Muscle layer of duodenum (tissue), 2 donors: ENCODE results near the gene LAIR2.
"Not testable (repeated sequence)": the region's sequence is repeated elsewhere in the genome, so short reads cannot be mapped to it uniquely, and the experiment has no call there.

Source experiments
- H3K27ac ChIP-seq: one replicate; pipeline ENCODE4 v1.7.0; 2013; ENCODE audit warnings: mild to moderate bottlenecking, low read length
- H3K27me3 ChIP-seq: one replicate; pipeline ENCODE4 v1.7.0; 2013; ENCODE audit warnings: low read depth, mild to moderate bottlenecking, control low read depth, low read length
- H3K36me3 ChIP-seq, 2 donors: one replicate each; pipeline ENCODE4 v1.7.0; 2013; ENCODE audit warnings: low read length in 2 of 2, control low read depth in 1 of 2, mild to moderate bottlenecking in 1 of 2; ENCODE audit not compliant: insufficient read depth in 2 of 2, control insufficient read depth in 1 of 2
- H3K4me1 ChIP-seq, 2 donors: one replicate each; pipeline ENCODE4 v1.7.0; 2013; ENCODE audit warnings: low read length in 2 of 2, mild to moderate bottlenecking in 2 of 2, control low read depth in 1 of 2, moderate library complexity in 1 of 2; ENCODE audit not compliant: insufficient read depth in 2 of 2, control insufficient read depth in 1 of 2
- H3K4me3 ChIP-seq, 2 donors: one replicate each; pipeline ENCODE4 v1.7.0; 2013; ENCODE audit warnings: low read length in 2 of 2, low read depth in 1 of 2, mild to moderate bottlenecking in 1 of 2
- H3K9me3 ChIP-seq, 2 donors: one replicate each; pipeline ENCODE4 v1.7.0; 2013; ENCODE audit warnings: low read length in 2 of 2, control low read depth in 1 of 2, mild to moderate bottlenecking in 1 of 2; ENCODE audit not compliant: control insufficient read depth in 1 of 2
- donor health status: healthy.

Gene LAIR2

DNA sequence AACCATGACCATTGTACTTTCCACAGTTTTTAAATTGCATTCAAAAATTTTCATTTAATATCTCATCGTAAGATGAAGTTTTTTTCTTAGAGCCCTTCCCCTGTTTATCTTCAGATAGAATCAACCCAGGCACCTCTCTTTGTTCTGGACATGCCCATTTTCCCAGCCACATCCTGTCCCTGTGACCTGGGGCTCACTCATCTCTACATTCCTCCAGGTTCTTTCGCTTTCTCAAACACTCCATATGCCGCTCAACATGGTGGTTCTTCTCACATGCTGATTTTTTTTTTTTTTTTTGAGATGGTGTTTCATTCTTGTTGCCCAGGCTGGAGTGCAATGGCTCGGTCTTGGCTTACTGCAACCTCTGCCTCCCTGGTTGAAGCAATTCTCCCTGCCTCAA is 2.9 kb downstream of the LAIR2 start:
- H3K27me3 ChIP-seq, H3K27ac ChIP-seq, H3K9me3 ChIP-seq, H3K4me3 ChIP-seq, H3K36me3 ChIP-seq, H3K4me1 ChIP-seq: not testable (repeated sequence)

DNA sequence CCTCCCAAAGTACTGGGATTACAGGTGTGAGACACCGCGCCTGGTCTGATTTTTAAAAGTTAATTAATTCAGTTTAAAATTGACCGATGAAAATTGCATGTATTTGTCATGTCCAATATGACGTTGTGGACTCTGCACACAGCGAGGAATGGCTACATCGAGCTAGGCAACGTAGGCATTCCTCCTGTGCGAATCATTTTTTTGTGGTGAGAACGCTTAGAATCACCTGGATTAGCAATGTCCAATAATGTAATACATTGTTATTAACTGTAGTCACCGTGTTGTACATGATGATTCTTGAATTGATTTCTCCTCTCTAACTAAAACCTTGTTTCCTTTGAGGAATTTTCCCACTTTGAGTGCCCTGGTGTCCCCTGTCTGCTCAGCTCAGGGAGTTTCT is 3.4 kb downstream of the LAIR2 start:
- Histone ChIP-seq H3K27me3 (peaks cover 6% of the 10 kb centered on the region), H3K9me3 (no peaks in the 10 kb centered on the region), H3K27ac (no peak overlapping the region), H3K4me1 (no peaks in the 10 kb centered on the region), H3K4me3 (no peak overlapping the region), H3K36me3 (no peaks in the 10 kb centered on the region)

DNA sequence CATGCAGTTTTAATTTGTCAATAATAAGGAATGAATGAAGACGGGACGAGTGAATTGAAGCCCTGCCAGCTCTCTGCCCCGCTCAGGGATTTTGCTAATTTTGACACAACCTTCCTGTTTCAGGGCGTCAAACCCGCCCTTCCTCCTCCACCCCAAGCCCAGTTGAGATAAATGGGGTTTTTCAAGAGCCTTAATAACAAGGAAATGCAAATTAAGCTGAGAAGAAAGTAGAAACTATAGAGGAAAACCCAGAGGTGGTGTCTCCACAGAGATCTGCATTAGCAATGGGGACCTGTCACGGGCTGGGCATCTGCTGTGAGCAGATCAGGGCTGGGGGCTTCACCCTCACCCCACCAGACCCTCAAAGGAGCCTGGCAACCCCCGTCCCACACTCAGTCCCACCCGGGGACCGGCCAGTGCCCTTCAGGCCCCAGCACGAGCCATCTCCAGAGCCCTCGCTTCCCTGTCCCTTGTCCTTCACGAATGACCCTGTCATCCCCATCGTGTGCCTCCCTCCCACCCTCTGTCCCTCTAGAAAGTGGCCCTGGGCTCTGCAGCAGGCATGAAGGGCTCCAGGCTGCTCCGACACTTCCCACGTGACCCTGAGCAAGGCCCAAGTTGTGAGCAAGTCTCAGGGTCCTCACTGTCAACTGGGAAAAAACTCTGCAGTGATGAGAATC is 4.5 kb downstream of the LAIR2 start:
- H3K36me3 ChIP-seq, H3K4me1 ChIP-seq, H3K27ac ChIP-seq, H3K9me3 ChIP-seq, H3K27me3 ChIP-seq, H3K4me3 ChIP-seq: not testable (repeated sequence)

GRCh38 chr19:54507824-54508223 is 5.2 kb downstream of the LAIR2 start:
- H3K27ac ChIP-seq = no peak overlapping the region
- no peaks in the 10 kb centered on the region for H3K4me1 ChIP-seq
- peaks cover 6% of the 10 kb centered on the region for H3K27me3 ChIP-seq
- H3K36me3 ChIP-seq = no peaks in the 10 kb centered on the region
- no peaks in the 10 kb centered on the region for H3K9me3 ChIP-seq
- H3K4me3 ChIP-seq = no peak overlapping the region

- H3K27me3 ChIP-seq, H3K4me1 ChIP-seq, H3K27ac ChIP-seq, H3K4me3 ChIP-seq, H3K36me3 ChIP-seq, H3K9me3 ChIP-seq: not testable (repeated sequence)
Observed at GRCh38 chr19:54508487-54508886, 5.9 kb downstream of the LAIR2 start.

GRCh38 chr19:54509200-54509940 is 6.7 kb downstream of the LAIR2 start:
- H3K9me3 ChIP-seq, H3K4me1 ChIP-seq, H3K27ac ChIP-seq, H3K36me3 ChIP-seq, H3K4me3 ChIP-seq, H3K27me3 ChIP-seq: not testable (repeated sequence)

GRCh38 chr19:54515156-54515555 is 12.5 kb downstream of the LAIR2 start:
- Histone ChIP-seq H3K36me3 (no peaks in the 10 kb centered on the region), H3K4me1 (no peaks in the 10 kb centered on the region), H3K27ac (no peak overlapping the region), H3K4me3 (no peak overlapping the region), H3K27me3 (peaks cover 8% of the 10 kb centered on the region), H3K9me3 (no peaks in the 10 kb centered on the region)

GRCh38 chr19:54517483-54517882 is 14.9 kb downstream of the LAIR2 start:
- peaks cover 8% of the 10 kb centered on the region for H3K27me3 ChIP-seq
- no peak overlapping the region for H3K4me3 ChIP-seq
- no peak overlapping the region for H3K27ac ChIP-seq
- no peaks in the 10 kb centered on the region for H3K4me1 ChIP-seq
- H3K36me3 ChIP-seq = no peaks in the 10 kb centered on the region
- H3K9me3 ChIP-seq = no peaks in the 10 kb centered on the region

DNA sequence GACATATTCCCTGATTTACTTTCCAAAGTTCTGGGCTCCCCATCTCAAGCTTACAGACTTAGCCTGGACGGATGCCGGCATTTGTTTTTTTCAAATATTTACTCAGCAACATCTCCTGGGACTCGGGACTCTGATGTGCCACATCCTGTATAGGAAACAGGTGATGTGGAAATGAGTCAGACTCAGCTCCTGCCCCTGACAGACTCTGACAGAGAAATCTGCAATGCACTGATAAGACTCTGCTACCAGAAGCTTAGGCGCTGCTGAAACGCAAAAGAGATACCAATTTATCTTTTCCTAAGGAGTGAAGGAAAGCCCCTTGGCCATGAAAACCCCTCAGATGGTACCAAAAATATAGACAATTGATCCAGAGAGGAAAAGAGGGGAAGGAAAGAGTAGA is 16.2 kb downstream of the LAIR2 start:
- no peaks in the 10 kb centered on the region for H3K9me3 ChIP-seq
- no peak overlapping the region for H3K27ac ChIP-seq
- no peaks in the 10 kb centered on the region for H3K36me3 ChIP-seq
- H3K4me3 ChIP-seq = no peak overlapping the region
- peaks cover 8% of the 10 kb centered on the region for H3K27me3 ChIP-seq
- no peaks in the 10 kb centered on the region for H3K4me1 ChIP-seq

DNA sequence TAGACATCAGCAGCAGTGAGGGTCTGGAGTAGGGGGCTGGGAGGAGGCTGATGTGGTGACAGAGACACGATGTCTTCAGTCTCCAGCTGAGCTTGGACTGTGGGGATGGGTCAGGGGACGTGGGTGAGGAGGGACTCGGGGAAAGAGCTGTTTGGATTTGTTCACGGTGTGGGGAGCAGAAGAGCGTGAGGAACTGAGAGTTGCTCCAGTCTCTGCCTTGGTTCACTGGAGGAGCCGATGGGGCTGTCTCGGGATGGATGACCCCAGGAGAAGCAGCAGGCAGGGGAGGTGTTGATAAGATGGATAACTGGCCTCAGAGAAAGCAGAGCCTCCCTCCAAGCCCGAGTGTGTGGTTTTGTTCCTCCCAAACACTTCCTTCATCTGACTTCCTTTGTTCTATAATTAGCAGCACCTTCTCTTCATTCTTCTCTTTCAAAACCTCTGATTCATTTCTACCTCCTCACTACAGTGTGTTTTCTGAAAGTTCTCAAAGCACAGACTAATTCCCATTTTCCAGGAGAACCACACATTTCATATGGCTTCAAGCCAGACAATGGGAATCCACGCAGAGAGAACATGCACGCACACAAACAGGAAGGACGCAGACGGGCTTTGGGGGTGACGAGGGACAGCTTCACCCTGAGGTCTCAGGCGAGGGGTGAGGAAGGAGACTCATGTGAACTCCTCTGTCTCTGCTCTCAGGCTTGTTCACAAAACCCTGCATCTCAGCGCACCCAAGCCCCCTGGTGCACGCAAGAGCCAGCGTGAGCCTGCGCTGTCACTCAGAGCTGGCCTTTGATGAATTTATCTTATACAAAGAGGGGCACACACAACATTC is 18.6 kb downstream of the LAIR2 start:
- no peak overlapping the region for H3K27ac ChIP-seq
- H3K4me3 ChIP-seq = no peak overlapping the region
- H3K9me3 ChIP-seq = no peaks in the 10 kb centered on the region
- no peaks in the 10 kb centered on the region for H3K36me3 ChIP-seq
- no peaks in the 10 kb centered on the region for H3K4me1 ChIP-seq
- H3K27me3 ChIP-seq = peaks cover under 1% of the 10 kb centered on the region

- H3K36me3 ChIP-seq = no peaks in the 10 kb centered on the region
- no peak overlapping the region for H3K4me3 ChIP-seq
- no peaks in the 10 kb centered on the region for H3K27me3 ChIP-seq
- H3K9me3 ChIP-seq = no peaks in the 10 kb centered on the region
- H3K27ac ChIP-seq = no peak overlapping the region
- no peaks in the 10 kb centered on the region for H3K4me1 ChIP-seq
Observed at GRCh38 chr19:54521860-54522513, 19.4 kb downstream of the LAIR2 start.
